ENCODE measurements around the gene SCG3. TPM values are rescaled to one million over a fixed set of nuclear protein-coding genes. Genes with fewer than 3 reads are reported as not detected.
A peak's percentile ranks its signal among the peaks of the same experiment; 100 is the strongest.

Gene SCG3
- total and polyA plus RNA-seq, 2 donors (not counting 1 experiment from before 2014, with no cell fraction given), result not detected

DNA sequence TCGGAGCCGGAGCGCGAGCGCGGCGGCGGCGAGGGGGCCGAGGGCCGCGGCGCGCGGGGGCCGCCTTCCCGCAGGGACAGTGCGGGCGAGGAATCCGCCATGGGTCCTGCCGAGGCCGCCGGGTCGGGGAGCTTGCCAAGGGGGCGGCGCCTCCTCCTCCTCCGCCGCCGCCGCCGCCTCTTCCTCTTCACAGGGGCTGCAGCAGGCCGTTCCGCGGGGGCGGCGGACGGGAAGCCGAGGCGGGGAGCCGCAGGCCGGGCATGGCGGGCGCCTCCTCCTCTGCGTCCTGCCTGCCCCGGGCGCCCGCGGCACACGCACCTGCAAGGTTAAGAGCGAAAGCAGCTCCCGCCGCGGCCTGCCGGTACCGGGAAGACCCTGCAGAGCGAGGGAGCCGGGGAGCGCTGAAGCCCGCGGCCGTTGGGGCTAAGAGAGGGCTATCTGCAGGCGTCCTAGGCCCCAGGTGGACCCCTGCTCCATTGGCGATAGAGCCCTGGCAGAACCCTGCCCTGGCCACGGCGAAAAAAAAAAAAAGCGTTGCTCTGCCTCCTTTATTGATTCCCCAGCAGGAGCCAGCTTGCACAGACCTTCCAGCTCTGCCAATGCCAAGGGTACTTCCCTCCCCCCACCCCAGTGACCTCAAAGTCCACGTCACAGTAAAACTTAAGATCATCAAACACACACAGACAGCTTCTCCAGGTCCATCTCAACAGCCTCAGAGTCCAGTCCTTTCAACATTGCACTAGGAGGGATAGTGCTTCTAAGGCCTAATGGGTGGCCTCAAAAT is 56.4 kb downstream of the SCG3 start, which contains the start of gene LYSMD2:
Gene LYSMD2 (minus strand): TSS at position 134 of the 784 bp plus-strand sequence. CDS start 33 bp downstream, at position 101.
- POLR2A ChIA-PET, result interaction anchor here (0.6 to 2.6 kb wide), 3 partner anchors 13 to 44 kb away, joined by 4 to 16 read pairs (median 16); partner anchors contain the start of gene TMOD2
- WGBS (ENCODE audit: insufficient coverage), result under 1% methylated on average over 66 of the region's 67 CpGs
- Histone ChIP-seq H3K36me3 (replicated peaks in 1 of 2; ENCODE audit: control extremely low read depth in 1 of 2, control insufficient read depth in 1 of 2, extremely low read depth in 1 of 2, insufficient read depth in 2 of 2, low read length in 1 of 2) (peaks cover 0 to 15% of the 10 kb centered on the region in 2 experiments), H3K79me2 (ENCODE audit: control insufficient read depth, insufficient read depth, low read length) (peaks cover 65% of the 10 kb centered on the region), H3K9ac (ENCODE audit: low read length) (peak within 1 kb of the TSS; percentile 73), H2AFZ (ENCODE audit: insufficient read depth, low read depth, low read length, poor library complexity, severe bottlenecking) (peak within 1 kb of the TSS; percentile 74), H3K4me2 (replicated peaks; ENCODE audit: low read depth, low read length, poor library complexity, severe bottlenecking) (peak within 1 kb of the TSS; percentile 79), H3K4me1 (ENCODE audit: control insufficient read depth in 2 of 2, insufficient read depth in 2 of 2, low read length in 2 of 2) (peaks cover 46 to 51% of the 10 kb centered on the region in 2 donors), H3K27ac (ENCODE audit: low read length in 2 of 2) (peak within 1 kb of the TSS; percentile 87 to 89), H4K20me1 (ENCODE audit: control insufficient read depth, insufficient read depth, low read length, poor library complexity, severe bottlenecking) (no peaks in the 10 kb centered on the region), H3K4me3 (ENCODE audit: control extremely low read depth in 1 of 5, extremely low read depth in 1 of 5, insufficient read depth in 1 of 5, low read depth in 2 of 5, low read length in 4 of 5) (peak within 1 kb of the TSS; percentile 68 to 93 (median 73)), H3K9me3 (ENCODE audit: control extremely low read depth in 1 of 3, control insufficient read depth in 2 of 3, insufficient read depth in 1 of 3, low read length in 2 of 3) (no peaks in the 10 kb centered on the region), H3K27me3 (replicated peaks in 1 of 4; ENCODE audit: control extremely low read depth in 1 of 4, control insufficient read depth in 3 of 4, insufficient read depth in 4 of 4, low read length in 3 of 4) (no peaks in the 10 kb centered on the region)
- no peaks in the 10 kb centered on the region for H3K27me3 Mint-ChIP-seq
- peak; percentile 67 for ATAC-seq (ENCODE audit: low read depth)
- DNase-seq, result peak; percentile 82
- no peak for TF ChIP-seq EZH2 (IDR thresholded peaks at IDR 0.05; ENCODE audit: borderline replicate concordance, insufficient read depth, low read depth, low read length, poor library complexity, severe bottlenecking)
- TF ChIP-seq, protein P1, sequence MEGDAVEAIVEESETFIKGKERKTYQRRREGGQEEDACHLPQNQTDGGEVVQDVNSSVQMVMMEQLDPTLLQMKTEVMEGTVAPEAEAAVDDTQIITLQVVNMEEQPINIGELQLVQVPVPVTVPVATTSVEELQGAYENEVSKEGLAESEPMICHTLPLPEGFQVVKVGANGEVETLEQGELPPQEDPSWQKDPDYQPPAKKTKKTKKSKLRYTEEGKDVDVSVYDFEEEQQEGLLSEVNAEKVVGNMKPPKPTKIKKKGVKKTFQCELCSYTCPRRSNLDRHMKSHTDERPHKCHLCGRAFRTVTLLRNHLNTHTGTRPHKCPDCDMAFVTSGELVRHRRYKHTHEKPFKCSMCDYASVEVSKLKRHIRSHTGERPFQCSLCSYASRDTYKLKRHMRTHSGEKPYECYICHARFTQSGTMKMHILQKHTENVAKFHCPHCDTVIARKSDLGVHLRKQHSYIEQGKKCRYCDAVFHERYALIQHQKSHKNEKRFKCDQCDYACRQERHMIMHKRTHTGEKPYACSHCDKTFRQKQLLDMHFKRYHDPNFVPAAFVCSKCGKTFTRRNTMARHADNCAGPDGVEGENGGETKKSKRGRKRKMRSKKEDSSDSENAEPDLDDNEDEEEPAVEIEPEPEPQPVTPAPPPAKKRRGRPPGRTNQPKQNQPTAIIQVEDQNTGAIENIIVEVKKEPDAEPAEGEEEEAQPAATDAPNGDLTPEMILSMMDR (IDR thresholded peaks at IDR 0.05), result no peak
- no peaks in the 10 kb centered on the region for H3K9me3 Mint-ChIP-seq (ENCODE audit: insufficient read depth)
- CTCF ChIA-PET, result interaction anchor here (0.5 to 10.8 kb wide), 10 partner anchors 9 to 831 kb away, joined by 3 to 133 read pairs (median 6); no protein-coding TSS in a partner anchor
- H3K4me1 Mint-ChIP-seq, result peaks cover 52% of the 10 kb centered on the region
- intact Hi-C loops (cut with micrococcal nuclease), result loop anchor here (2.0 to 10.0 kb wide), 4 partner anchors 87 to 937 kb away; partner anchors contain the start of genes AP4E1, ATOSA and TMOD3
- H3K27ac Mint-ChIP-seq, result peak within 1 kb of the TSS; percentile 95
- H3K4me3 Mint-ChIP-seq, result peak within 1 kb of the TSS; percentile 98
